K562 (cell line): ENCODE data around the gene DLGAP3.
"Not testable (repeated sequence)": the region's sequence is repeated elsewhere in the genome, so short reads cannot be mapped to it uniquely, and the experiment has no call there.

Experiments
- DACH1 ChIP-seq: fragments of 450-650 bp; IDR thresholded peaks from 2 replicates; pipeline ENCODE4 v1.6.1; 2018; ENCODE audit not compliant: partially characterized antibody
- HDAC3 ChIP-seq: fragments of 450-650 bp; IDR thresholded peaks from 2 replicates; pipeline ENCODE4 v1.6.1; 2018; ENCODE audit warnings: borderline replicate concordance, mild to moderate bottlenecking, moderate library complexity; ENCODE audit not compliant: partially characterized antibody
- HDAC8 ChIP-seq: fragments of 450-650 bp; IDR thresholded peaks from 2 replicates; pipeline ENCODE4 v1.6.1; 2016; ENCODE audit warnings: mild to moderate bottlenecking, missing genetic modification characterization, moderate library complexity, missing compliant biosample characterization
- MTA1 ChIP-seq: fragments of 450-650 bp; IDR thresholded peaks from 2 replicates; pipeline ENCODE4 v1.6.1; 2017; ENCODE audit warnings: borderline replicate concordance
- POLR2AphosphoS2 ChIP-seq: IDR thresholded peaks from 2 replicates; pipeline ENCODE4 v1.6.1; 2012; ENCODE audit warnings: low read length, improper control_type of control experiment
- SMAD3 ChIP-seq: fragments of 450-650 bp; formaldehyde crosslinking; conservative IDR thresholded peaks from 2 replicates; pipeline ENCODE4 v1.4.0; 2020; ENCODE audit warnings: mild to moderate bottlenecking
- TBL1XR1 ChIP-seq, 2 experiments: IDR thresholded peaks; 2 replicates each; pipeline ENCODE4 v1.6.1; 2012; ENCODE audit warnings: improper control_type of control experiment in 2 of 2, low read length in 2 of 2, mild to moderate bottlenecking in 1 of 2
- TRIM28 ChIP-seq: fragments of 450-650 bp; IDR thresholded peaks from 2 replicates; pipeline ENCODE4 v1.6.1; 2017
- TF ChIP-seq, protein P1 (sequence below): fragments of 450-650 bp; formaldehyde crosslinking; IDR thresholded peaks from 2 replicates; pipeline ENCODE4 v1.4.0; 2022; ENCODE audit warnings: mild to moderate bottlenecking, moderate library complexity

DNA sequence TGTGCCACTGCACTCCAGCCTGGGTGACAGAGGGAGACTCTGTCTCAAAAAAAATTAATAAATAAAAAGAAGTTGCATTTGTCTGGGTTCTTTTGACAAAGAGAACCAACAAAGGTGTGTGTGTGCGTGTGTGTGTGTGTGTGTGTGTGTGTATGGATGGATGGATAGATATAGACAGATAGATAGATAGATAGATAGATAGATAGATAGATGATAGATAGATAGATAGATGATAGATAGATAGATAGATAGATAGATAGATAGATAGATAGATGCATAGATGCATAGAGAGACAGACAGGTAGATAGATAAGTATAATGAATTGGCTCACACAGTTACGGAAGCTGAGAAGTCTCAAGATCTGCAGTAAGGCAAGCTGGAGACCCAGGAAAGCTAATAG lies 12.3 kb upstream of the DLGAP3 start:
- TF ChIP-seq DACH1: peak; percentile 94
- not testable (repeated sequence) for TF ChIP-seq POLR2AphosphoS2; TBL1XR1 (IDR thresholded peaks at IDR 0.05; ENCODE audit: low read length in 2 of 2); HDAC8; HDAC3; TRIM28; MTA1; SMAD3
- TF ChIP-seq, protein P1, sequence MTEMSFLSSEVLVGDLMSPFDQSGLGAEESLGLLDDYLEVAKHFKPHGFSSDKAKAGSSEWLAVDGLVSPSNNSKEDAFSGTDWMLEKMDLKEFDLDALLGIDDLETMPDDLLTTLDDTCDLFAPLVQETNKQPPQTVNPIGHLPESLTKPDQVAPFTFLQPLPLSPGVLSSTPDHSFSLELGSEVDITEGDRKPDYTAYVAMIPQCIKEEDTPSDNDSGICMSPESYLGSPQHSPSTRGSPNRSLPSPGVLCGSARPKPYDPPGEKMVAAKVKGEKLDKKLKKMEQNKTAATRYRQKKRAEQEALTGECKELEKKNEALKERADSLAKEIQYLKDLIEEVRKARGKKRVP (CRISPR knock-in tag): not testable (repeated sequence)
